ENCODE results near the gene SYNE2.

DNA sequence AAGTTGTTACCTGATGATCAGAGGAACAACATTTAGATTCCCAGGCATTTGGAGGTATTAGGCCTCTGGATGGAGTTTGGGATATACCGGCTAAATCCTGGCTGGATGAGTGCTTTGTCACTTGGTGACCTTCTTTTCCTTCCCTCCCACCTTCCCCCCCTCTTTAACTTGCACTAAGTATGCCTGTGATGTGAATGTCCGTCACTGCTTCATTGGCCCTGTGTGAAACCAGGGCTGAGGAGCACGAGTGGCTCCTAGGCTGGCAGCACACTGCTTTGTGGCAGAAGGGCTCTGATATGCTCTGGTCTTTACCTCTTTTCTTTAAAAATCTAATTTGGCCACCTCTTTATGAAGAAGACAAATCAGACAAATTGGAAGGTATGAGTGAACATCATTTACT, 345.7 kb downstream of the SYNE2 start:
- TF ChIP-seq, protein P1, sequence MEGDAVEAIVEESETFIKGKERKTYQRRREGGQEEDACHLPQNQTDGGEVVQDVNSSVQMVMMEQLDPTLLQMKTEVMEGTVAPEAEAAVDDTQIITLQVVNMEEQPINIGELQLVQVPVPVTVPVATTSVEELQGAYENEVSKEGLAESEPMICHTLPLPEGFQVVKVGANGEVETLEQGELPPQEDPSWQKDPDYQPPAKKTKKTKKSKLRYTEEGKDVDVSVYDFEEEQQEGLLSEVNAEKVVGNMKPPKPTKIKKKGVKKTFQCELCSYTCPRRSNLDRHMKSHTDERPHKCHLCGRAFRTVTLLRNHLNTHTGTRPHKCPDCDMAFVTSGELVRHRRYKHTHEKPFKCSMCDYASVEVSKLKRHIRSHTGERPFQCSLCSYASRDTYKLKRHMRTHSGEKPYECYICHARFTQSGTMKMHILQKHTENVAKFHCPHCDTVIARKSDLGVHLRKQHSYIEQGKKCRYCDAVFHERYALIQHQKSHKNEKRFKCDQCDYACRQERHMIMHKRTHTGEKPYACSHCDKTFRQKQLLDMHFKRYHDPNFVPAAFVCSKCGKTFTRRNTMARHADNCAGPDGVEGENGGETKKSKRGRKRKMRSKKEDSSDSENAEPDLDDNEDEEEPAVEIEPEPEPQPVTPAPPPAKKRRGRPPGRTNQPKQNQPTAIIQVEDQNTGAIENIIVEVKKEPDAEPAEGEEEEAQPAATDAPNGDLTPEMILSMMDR (IDR thresholded peaks at IDR 0.05): no peak
- TF ChIP-seq, protein P2, sequence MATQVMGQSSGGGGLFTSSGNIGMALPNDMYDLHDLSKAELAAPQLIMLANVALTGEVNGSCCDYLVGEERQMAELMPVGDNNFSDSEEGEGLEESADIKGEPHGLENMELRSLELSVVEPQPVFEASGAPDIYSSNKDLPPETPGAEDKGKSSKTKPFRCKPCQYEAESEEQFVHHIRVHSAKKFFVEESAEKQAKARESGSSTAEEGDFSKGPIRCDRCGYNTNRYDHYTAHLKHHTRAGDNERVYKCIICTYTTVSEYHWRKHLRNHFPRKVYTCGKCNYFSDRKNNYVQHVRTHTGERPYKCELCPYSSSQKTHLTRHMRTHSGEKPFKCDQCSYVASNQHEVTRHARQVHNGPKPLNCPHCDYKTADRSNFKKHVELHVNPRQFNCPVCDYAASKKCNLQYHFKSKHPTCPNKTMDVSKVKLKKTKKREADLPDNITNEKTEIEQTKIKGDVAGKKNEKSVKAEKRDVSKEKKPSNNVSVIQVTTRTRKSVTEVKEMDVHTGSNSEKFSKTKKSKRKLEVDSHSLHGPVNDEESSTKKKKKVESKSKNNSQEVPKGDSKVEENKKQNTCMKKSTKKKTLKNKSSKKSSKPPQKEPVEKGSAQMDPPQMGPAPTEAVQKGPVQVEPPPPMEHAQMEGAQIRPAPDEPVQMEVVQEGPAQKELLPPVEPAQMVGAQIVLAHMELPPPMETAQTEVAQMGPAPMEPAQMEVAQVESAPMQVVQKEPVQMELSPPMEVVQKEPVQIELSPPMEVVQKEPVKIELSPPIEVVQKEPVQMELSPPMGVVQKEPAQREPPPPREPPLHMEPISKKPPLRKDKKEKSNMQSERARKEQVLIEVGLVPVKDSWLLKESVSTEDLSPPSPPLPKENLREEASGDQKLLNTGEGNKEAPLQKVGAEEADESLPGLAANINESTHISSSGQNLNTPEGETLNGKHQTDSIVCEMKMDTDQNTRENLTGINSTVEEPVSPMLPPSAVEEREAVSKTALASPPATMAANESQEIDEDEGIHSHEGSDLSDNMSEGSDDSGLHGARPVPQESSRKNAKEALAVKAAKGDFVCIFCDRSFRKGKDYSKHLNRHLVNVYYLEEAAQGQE (IDR thresholded peaks at IDR 0.05; ENCODE audit: insufficient read depth in 1 of 2, low read depth in 2 of 2, low read length in 1 of 2): no peak

Measured in Panc1 (cell line).